GM12874 (cell line): ENCODE measurements around the gene CXCL17.

ENCODE experiments used
- TF ChIP-seq, protein P1 (sequence below): IDR thresholded peaks from 2 replicates; pipeline ENCODE4 v1.5.1; 2011; ENCODE audit warnings: low read depth, mild to moderate bottlenecking, control low read depth, low read length, moderate library complexity; ENCODE audit not compliant: insufficient read depth

Gene CXCL17

DNA sequence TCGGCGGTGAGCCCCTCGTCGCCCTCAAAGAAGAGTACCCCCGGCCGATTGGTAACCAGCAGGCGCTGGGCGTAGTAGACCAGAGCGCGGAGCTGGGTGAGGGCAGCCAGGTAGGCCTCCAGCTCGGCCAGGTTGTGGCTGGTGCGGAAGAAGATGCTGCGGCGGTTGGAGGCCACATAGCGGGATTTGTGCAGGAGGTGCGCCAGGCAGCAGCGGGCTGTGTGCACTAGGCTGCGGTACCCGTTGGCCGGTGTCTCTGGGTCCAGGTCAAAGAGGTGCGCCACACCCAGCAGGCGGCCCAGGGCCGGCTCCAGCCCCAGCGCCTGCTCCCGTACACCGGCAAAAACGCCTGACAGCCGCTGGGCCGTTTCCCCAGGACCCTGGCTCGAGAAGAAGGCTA is 32.4 kb downstream of the CXCL17 start:
- TF ChIP-seq, protein P1, sequence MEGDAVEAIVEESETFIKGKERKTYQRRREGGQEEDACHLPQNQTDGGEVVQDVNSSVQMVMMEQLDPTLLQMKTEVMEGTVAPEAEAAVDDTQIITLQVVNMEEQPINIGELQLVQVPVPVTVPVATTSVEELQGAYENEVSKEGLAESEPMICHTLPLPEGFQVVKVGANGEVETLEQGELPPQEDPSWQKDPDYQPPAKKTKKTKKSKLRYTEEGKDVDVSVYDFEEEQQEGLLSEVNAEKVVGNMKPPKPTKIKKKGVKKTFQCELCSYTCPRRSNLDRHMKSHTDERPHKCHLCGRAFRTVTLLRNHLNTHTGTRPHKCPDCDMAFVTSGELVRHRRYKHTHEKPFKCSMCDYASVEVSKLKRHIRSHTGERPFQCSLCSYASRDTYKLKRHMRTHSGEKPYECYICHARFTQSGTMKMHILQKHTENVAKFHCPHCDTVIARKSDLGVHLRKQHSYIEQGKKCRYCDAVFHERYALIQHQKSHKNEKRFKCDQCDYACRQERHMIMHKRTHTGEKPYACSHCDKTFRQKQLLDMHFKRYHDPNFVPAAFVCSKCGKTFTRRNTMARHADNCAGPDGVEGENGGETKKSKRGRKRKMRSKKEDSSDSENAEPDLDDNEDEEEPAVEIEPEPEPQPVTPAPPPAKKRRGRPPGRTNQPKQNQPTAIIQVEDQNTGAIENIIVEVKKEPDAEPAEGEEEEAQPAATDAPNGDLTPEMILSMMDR: no peak

DNA sequence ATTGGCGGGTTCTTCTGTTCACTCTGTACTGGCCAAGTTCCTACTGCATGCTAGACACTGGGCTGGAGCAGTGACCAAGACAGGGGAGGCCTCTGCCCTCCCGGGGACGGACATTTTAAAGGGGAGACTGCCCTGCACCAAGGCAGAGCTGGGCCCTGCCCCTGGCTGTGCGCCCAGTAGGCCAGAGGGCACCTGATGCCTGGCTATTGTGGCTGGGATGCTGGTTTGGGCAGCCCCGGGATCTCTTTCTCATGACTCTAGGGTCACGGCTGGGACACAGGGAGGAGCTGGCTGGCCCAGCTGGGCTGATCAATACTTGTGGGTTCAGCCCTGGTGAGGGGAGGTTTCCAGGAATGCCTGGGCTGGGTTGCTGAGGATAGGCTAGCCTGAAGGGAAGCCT is 33.3 kb downstream of the CXCL17 start:
- TF ChIP-seq, protein P1: no peak

DNA sequence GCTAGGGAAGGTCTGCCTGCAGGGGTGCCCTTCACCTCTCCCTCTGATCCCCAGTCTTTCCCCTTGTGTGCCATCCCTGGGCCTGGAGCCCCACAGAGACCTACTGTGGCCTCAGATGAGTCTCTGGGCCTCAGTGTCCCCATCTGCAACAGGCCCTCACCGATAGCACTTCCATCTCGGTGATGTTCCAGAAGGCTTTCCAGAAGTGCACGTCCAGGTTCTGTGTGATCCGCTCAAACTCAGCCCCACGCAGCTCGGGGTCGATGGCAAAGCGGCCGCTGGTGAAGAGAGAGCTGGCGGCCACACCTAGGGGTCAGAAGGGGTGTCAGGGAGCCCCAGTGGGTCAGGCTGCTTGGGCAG is 35.0 kb downstream of the CXCL17 start:
- TF ChIP-seq, protein P1: no peak

DNA sequence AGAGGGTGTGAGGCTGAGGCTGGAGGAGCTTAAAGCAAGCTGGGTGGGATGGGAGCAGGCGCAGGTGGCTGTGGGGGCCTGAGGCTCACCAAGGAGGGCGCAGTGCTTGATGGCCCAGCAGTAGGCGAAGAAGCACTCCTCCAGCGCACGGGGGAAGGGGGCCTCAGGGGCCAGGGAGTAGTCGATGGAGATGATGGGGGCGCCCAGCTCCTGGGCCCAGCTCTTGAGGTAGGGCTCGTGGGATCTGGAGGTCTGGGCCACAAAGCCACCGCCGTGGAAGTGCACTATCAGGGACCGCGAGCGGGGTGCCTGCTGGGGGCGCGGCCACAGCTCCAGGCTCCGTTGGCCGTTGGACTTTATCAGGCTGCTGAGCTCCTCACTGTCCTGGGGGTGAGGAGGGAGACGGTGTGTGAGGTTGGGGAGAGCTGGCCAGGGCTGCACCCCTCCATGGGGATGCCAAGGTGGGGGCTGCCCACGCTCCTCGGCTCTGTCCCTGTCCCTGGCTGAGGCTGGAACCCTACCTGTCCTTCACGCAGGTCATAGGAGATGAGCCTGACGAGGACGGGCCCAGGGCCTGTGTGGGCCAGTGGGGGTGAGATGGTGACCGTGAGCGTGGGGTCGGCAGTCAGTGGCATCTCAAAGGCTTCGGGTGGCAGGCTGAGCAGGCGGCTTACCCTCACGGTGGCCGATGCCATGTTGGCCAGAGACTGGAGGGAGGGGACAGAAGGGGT is 35.5 kb downstream of the CXCL17 start:
- TF ChIP-seq, protein P1: no peak

DNA sequence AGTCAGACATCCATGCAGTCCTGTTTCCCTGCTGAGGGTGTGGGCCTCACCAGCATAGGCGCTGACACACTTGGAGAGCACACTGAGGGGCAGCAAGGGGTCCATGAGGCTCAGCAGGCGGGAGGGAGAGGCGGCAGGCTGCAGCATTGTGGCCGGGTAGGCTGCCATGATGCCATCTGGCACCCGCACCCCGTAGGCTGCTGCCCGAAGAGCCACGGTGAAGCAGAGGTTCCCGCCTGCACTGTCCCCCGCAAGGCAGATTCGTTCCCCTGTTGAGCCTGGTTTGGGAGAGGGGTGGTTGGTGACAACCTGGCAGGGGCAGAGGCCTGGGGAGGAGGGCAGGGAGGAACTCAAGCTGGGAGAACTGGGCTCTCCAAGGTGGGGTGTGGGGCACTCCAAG is 36.6 kb downstream of the CXCL17 start:
- TF ChIP-seq, protein P1: no peak

- TF ChIP-seq, protein P1: no peak
Measured at GRCh38 chr19:42403586-42403985, 39.2 kb downstream of the CXCL17 start.

DNA sequence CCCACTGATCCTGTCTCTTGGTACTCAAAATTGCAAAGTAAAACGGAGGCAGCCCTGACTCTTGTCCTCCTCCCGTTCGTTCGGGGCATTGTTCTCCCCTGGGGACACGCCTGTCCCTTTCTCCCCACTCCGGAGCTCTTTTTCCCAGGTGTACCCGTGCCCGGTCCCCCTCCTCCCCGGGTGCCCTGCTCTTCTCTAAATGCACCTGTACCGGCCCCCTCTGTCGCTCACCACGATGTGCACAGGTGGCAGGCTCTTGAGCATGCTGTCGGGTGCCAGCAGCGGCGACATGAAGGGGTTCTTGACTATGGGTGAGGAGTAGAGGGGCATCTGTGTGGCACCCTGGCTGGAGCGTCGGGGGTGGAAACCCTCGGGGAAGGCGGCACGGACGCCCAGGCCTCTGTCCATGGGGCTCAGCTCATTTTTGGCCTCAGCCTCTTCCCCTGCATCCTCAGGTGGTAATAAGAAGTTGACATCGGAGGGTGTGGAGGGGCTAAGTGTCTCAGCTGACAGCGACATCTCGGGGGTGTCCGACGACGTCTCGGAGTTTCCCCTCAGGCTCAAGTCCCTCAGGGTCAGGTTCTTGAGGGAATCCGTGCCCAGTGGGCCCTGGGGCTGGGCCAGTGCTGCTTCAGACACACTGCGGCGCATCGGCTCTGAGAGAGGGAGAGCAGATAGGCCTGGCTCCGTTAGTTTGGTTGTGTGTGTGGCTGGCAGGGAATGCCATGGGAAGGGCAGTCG is 40.2 kb downstream of the CXCL17 start:
- TF ChIP-seq, protein P1: no peak
